ENCODE results near the gene ZCCHC10.
"Not testable (repeated sequence)": the region's sequence is repeated elsewhere in the genome, so short reads cannot be mapped to it uniquely, and the experiment has no call there.

The ZCCHC10 gene

GRCh38 chr5:132972436-132972828 lies 53.9 kb downstream of the ZCCHC10 start:
- not testable (repeated sequence) for DNase-seq

DNA sequence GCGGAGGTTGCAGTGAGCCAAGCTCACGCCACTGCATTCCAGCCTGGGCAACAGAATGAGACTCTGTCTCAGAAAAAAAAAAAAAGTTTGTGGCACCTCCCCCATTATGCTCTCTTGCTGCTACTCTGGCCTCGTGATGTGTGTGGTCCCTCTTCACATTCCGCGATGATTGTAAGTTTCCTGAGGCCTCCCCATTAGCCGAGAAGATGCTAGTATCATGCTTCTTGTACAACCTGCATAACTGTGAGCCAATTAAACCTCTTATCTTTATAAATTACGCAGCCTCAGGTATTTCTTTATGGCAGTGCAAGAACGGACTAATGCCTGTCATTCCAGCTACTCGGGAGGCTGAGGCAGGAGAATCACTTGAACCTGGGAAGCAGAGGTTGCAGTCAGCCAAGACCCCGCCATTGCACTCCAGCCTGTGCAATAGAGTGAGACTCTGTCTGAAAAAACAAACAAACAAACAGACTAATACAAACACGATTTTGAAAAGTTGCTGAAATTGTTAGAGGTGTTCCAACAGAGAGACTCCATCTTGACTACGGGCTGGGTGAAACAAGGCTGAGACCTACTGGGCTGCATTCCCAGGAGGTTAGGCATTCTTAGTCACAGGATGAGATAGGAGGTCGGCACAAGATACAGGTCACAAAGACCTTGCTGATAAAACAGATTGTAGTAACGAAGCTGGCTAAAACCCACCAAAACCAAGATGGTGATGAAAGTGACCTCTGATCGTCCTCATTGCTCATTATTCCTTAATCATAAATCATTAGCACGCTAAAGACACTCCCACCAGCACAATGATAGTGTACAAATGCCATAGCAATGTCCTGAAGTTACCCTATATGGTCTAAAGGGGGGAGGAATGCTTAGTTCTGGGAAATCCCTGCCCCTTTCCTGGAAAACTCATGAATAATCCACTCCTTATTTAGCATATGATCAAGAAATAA lies 54.6 kb downstream of the ZCCHC10 start:
- DNase-seq: no peak

- DNase-seq: no peak
Measured at GRCh38 chr5:132965120-132965519, 61.2 kb downstream of the ZCCHC10 start.

DNA sequence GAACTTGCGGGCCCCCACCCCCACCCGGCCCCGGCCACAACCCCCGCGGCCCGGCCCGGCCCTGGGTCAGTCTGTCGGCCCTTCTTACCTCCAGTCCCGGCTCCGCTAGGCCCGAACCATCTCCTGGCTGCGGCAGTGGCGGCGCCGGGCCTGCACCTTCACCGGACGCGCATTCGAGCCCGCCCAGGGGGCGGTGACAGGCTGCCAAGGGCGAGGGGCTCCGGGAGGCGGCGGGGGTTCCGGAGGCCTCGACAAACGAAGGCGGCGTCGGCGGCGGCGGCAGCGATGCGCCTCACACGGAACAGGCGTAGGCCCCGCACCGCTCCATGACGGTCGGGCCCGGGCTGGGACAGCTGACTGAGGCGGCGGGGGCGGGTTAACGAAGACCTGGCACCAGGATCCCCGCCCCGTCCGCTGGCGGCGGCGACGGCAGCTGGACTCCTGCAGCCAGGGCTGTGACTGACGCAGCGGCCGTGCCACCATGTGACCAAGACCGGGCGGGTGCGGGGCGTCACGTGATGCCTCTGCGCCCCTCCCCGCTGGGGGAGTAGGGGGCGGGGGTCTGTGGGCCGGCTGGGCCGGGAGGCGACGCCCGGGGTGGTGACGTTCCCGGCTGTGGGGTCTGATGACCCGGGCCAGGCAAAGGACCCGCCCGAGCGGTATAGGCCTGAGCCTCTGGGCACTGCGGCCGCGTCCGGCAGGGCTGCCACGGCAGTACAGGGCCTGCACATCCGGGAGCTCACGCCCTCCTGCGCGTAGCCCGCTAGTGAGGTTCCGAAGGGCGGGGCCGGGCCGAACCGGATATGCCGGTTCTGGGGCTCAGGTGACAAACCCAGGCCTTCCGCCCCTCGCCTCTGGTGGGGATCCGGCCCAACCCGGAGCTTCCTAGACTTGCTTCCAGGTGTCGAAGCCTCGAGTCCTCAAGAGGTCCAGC lies 62.9 kb downstream of the ZCCHC10 start, which contains the start of gene AFF4:
Gene AFF4 (minus strand): TSS at position 464 of the 934 bp plus-strand sequence. CDS start 26,445 bp downstream, outside the sequence.
- peak; percentile 59 for DNase-seq

DNA sequence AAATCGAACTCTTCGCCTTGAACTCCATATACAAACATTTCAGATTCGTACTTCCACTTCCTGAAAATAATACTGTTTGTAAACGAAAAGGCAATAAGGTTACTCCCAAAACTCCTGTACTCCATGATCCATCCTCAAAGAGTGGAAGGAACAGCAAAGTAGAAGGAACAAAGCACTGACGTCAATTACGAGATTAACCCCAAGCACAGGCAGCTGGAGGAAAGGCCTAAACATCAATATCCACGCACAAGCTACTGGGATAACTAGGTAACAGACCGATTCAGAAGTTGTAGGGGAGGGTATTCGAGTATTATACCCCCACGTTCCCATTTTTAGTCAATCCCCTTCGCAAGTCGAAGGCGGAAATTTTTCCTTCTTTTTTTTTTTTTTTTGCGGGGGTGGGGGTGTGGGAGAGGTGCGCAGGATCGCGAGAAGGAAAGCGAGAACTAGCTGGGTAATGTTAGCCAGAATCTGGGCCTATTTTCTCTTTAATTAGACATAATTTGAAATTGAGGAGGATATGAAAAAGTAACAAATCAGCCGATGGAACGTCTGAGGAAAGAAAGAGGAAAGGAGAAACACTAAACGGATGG lies 63.8 kb downstream of the ZCCHC10 start:
- peak; percentile 1 for DNase-seq

DNA sequence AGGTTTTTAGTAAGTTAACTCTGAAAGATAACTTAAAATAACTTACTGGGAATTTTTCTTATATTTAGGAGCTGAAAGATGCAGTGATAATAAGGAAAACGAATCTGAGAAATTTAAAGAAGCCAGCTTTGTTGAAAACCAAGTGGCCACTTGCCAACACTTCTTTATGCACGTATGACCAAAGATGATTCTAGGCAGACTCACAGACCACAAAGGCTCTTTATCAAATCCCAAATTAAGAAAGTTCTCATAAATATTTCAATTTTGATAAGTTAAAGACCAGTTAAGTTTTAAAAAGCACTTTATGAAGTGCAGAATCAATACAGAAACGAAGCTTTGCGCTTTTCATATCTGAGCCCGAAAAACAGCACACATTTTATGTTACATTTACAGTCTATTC lies 64.5 kb downstream of the ZCCHC10 start:
- DNase-seq: peak; percentile 3

- not testable (repeated sequence) for DNase-seq
Measured at GRCh38 chr5:132961123-132961815, 65.1 kb downstream of the ZCCHC10 start.

DNA sequence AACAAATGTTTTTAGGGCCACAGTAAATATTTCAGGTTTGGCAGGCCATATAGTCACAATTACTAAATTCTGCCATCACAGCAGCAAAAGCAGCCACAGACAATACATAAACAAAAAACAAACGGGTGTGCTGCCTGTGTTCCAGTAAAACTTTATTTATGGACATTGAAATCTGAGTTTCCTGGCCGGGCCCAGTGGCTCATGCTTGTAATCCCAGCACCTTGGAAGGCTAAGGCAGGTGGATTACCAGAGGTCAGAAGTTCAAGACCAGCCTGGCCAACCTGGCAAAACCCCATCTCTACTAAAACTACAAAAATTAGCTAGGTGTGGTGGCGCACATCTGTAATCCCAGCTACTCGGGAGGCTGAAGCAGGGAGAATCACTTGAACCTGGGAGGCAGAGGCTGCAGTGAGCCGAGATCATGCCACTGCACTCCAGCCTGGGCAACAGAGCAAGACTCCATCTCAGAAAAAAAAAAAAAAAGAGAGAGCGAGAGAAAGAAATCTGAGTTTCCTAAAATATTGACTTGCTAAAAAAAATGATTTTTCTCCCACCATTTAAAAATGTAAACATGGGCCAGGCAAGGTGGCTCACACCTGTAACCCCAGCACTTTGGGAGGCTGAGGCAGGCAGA lies 70.1 kb downstream of the ZCCHC10 start:
- not testable (repeated sequence) for DNase-seq

- DNase-seq: no peak
Measured at GRCh38 chr5:132953710-132954109, 72.6 kb downstream of the ZCCHC10 start.

DNA sequence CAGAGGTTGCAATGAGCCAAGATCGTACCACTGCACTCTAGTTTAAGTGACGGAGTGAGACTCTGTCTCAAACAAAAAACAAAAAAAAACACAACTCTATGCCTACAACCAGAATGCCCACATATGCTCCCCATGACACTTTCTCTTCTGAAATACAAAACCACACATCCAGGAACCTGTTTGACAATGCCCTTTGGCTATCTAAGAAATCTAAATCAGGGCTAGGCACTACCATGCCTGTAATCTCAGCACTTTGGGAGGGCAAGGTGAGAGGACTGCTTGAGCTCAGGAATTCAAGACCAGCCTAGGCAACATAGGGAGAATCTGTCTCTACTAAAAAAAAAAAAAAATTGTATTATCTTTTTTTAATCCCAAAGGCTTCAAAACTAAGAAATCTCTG lies 73.5 kb downstream of the ZCCHC10 start:
- DNase-seq: no peak

GRCh38 chr5:132951897-132952296 lies 74.5 kb downstream of the ZCCHC10 start:
- no peak for DNase-seq

- DNase-seq: no peak
Measured at GRCh38 chr5:132949136-132949535, 77.2 kb downstream of the ZCCHC10 start.

DNA sequence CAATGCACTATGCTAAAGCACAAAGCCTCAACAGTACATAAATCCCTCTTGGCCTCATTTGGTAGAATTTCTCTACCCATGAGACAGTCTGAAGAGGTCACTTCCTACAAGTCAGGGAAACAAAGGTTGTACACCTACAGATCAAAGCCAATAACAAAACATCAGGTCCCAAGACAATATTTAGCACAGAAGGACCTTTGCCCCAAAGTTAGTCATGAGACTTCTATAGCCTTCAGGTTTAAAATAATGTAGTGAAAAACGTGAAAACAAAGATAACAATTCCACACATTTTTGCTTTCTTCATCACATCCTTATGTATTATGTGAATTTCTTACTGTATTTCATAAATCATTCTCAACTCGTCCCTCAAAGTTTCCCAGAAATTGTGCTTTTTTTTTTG lies 78.7 kb downstream of the ZCCHC10 start:
- no peak for DNase-seq

All from DMS79 (cell line).